Stimulated activated CD4-positive, alpha-beta T cell treated with anti-CD3 and anti-CD28 coated beads, Interleukin-4, amount 100 ng/mL, for 48 hours (primary cell): ENCODE results near the gene PIEZO2.
"Not testable (repeated sequence)": the region's sequence is repeated elsewhere in the genome, so short reads cannot be mapped to it uniquely, and the experiment has no call there.

Experiments
- DNase-seq, 2 donors: peaks; one replicate each; pipeline ENCODE4 v3.0.0-alpha.2; 2020; ENCODE audit warnings: low read depth in 2 of 2

The PIEZO2 gene

GRCh38 chr18:10620670-10621329 lies 528.6 kb downstream of the PIEZO2 start:
- not testable (repeated sequence) for DNase-seq
